Activated CD8-positive, alpha-beta memory T cell treated with anti-CD3 and anti-CD28 coated beads for 48 hours (primary cell): ENCODE measurements around the gene SPHK2.

Experiments
- DNase-seq, 3 experiments: peaks; one replicate each; pipeline ENCODE4 v3.0.0-alpha.2; 2020; ENCODE audit warnings: low read depth in 2 of 3, low spot score in 2 of 3

The SPHK2 gene

DNA sequence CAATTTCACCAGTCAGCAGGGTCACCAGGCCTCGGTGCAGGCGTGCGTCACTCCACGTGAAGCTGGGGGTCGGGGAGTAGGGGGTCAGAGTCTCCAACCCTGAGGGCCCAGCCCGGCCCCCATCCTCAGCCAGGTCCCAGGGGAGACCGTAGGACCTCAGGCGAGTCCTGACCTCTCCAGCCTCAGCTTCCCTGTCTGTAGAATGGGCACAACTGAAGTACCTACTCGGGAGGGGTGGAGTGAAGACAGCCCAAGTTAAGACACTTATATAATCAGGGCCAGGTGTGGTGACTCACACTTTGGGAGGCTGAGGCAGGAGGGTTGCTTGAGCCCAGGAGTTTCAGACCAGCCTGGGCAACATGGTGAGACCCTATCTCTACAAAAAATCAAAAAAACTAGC, 15.5 kb upstream of the SPHK2 start:
- DNase-seq = no peak

DNA sequence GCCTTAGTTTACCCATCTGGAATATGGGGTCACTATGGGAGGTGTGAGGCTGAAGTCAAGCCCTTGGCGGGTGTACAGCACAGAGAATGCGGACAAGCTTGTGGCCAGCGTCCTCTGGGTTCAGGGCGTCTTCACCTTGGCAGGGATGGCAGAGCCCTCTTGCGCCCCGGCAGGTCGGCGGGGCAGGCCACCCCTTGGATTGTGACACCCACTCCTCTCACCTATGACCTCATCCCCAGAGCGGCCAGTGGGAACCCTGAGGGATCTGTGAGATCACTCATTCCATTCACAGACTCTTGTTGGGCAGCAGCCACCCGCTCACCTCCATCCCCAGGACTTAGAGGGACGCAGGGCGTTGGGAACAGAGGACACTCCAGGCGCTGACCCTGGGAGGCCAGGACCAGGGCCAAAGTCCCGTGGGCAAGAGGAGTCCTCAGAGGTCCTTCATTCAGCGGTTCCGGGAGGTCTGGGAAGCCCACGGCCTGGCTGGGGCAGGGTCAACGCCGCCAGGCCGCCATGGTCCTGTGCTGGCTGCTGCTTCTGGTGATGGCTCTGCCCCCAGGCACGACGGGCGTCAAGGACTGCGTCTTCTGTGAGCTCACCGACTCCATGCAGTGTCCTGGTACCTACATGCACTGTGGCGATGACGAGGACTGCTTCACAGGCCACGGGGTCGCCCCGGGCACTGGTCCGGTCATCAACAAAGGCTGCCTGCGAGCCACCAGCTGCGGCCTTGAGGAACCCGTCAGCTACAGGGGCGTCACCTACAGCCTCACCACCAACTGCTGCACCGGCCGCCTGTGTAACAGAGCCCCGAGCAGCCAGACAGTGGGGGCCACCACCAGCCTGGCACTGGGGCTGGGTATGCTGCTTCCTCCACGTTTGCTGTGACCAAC, 12.6 kb upstream of the SPHK2 start, which contains the start of gene SPACA4:
TSS of gene SPACA4 (plus strand) at position 280 of the 896 bp plus-strand sequence. CDS start at position 517, 237 bp downstream.
- DNase-seq = no peak

DNA sequence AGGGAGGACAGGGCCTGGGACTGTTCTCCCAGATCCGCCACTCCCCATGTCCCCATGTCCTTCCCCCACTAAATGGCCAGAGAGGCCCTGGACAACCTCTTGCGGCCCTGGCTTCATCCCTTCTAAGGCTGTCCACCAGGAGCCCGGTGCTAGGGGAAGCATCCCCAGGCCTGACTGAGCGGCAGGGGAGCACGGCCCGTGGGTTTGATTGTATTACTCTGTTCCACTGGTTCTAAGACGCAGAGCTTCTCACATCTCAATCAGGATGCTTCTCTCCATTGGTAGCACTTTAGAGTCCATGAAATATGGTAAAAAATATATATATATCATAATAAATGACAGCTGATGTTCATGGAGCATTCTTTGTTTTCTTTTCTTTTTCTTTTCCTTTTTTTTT, 11.9 kb upstream of the SPHK2 start:
- no peak for DNase-seq

DNA sequence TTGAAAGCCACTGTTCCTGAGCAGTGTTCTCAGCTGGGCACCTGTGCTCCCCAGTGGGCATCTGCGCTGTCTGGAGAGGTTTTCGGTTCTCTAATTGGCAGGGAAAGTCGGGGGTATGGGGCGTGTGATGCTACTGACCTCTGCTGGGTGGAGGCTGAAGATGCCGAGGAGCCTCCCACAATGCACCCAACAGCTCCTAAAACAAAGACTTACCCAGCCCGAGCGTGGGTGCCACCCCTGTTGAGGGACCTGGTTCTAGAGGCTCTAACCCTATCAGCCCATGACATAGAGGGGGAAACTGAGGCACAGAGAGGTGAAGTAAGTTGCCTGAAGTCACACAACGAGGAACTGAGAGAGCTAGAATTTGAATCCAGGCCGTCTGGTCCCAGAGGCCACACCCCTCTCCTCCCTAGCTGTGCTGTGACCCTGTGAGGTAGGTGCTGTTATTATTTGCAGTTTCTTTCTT, 10.5 kb upstream of the SPHK2 start:
- no peak for DNase-seq

DNA sequence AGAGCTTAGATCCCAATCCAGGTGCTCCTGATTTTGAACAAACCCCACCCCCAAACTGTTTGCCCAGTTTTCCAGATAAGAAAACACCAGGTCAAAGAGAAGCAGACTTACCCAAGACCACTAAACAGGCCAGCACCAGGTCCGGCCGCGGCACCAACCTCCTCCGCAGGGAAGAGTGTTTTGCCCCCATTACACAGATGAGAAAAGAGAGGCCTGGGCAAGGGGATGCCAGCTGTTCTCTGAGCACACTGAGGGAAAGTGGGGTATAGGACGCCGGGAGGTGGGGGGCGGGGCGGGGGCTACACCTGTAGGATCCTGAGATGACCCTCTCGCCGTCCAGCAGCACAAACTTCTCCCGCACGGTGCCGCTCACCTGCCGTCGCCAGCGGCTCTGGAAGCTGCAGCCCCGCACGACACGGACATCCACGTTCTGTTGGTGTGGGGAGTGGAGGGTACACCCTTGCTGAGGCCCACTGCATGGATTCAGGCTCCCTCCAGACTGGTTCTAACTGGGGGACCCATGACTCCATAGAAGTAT, 9.7 kb upstream of the SPHK2 start:
- no peak for DNase-seq

DNA sequence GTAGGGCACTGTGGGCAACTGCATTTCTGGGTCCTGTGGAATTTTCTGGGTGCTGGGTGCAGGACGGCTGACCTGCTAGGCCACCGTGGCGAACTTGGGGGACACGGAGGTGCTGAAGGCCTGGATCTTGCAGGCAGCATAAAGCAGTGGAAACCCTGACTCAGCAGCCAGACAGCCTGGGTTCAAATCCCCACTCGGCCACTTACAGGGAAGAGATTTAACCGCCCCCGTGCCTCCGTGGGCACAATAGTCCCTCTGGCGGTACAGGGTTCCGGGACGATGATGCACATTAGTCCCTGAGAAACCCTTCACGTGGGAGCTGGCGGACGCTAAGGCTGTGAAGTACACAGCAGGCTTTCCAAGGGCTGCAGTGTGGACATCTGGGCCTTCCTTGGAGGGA, 7.4 kb upstream of the SPHK2 start:
- DNase-seq = no peak

DNA sequence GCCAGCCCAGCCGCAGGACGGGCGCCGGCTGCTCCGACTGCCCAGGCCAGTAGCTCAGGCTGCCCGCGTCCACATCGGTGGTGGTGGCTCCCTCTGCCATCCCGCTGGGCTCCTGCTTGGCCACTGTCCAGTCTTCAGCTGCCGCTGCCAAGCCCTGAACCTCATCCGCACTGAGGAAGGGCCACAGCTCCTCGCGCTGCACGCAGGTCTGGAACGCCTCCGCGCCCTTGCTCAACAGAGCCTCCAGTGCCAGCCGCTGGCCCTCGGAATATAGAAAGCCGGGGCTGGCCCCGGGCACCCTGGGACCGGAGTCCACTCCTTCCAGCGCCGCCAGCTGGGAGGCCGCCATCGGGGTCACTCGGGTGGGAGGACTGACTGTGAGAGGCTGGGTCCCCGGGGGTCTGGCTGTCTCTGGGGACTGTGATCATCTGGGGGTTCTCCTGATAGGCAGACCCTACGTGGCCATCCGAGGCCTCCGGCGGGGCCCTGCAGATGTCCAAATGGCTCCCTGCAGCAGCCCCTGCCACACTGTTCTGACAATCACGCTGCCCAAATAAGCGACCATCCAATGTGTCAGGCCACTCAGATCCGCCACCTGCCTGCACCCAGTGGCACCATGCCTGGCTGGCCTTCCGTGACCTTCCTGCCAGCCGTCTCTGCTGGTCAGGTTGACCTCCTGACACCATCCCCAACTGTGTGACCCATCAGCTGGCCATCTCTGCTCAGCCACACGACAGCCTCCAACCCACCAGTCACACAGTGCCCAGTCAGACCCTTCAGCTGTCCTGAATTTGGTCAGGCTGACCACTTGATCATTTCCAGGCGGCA, 6.1 kb upstream of the SPHK2 start:
- no peak for DNase-seq

DNA sequence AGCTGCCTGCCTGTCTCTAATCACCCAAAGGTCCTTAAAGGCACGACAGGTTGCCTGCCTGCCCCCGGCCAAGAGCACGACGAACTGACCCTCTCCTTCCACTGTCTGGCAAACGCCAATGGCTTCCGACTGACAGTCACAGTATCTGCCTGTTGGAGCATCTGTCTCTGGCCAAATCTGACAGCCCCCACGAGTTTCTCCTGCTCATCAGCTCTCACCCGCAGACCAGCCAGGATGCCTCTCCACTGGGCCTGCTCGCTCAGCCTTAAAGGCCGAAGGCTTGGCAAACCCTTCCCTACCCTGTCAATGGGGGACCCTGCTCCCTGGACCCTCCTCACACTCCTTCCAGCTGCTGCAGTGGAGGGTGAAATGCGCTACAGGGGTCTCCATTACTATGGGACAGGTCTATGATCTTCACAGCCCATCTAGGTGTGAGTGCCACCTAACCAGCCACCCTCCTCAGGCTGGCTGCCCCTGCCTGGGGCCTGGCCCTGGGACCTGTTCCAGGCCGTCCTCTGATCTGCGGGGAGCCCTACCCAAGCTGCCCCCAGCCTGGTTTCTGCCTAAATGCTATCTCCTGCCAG, 5.4 kb upstream of the SPHK2 start:
- DNase-seq = no peak

DNA sequence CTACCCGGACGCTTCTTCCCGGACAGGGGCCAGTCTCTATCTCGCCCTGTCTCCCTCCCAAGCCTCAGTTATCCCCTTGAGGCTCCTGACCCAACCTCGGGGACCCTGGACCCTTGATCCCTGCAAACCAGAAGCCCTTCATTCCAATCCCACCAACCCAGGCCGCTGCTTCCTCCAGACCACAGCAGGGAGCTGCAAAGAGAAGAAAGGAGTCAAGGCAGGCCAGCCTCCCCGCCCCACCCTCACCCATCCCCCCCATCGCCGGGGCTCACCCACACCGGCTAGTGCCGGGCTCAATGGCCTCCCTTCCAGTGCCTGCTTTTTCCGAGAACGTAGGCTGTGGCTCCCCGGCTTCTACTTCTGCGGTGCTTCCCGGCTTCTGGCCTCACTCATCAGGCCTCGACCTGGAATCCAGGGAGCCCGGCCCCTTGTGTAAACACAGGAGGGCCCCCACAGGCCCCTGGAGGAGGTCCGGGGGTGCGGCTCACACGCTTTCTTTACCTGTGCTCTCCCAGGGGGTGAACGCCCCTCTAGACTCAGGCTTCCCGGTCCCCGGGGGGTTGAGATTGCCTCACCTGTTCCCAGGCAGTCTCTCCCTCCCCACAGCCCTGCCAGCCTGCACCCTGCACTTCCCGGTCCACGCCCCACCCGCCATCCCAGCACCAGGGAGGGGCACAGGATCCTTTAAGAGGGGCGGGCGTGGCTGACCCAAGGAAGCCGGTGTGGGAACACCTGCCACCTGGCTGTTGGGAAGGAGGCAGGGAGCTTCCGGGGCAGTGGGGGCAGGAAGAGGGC, 4.7 kb upstream of the SPHK2 start, which contains the start of gene FAM83E:
TSS of gene FAM83E (minus strand) at position 641 of the 795 bp plus-strand sequence. CDS start 1,704 bp downstream, outside the sequence.
- no peak for DNase-seq

DNA sequence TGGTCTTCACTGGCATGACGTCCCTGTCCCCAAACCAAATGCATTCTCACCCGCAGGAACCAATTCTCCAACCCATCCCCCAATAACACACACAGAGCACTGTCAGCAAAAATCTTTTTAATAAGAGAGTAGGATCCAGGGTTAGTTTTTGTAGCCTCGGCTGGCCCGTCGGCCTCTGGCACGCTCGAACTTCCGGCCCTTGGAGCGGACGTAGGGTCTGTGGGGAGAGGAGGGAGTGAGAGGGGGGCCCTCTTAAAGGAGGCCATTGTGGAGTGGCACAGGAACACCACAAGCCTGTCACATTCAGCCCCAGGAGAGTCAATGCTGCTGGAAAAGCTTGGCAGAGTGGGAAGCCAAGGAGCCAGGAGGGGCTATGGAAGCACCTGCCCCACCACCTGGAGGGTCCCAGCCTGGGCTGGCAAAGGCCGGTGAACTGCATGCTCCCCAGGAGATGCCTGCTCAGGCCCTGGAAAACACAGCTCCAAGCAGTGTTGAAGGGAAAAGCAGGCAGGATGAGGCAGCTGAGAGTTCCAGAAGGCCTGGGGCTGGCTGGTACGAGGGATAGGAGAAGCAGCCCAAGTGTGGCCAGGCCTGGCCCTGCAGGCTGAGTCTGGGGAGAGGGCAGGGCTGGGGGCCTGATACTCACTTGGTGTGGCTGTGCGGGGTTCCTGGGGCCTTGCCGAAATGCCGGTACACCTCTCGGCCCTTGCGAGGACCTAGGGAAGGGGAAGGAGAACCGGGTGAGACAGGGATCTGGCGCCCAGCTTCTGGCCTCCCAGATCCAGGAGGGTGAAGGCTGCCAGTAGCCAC, 3.9 kb upstream of the SPHK2 start:
- no peak for DNase-seq

DNA sequence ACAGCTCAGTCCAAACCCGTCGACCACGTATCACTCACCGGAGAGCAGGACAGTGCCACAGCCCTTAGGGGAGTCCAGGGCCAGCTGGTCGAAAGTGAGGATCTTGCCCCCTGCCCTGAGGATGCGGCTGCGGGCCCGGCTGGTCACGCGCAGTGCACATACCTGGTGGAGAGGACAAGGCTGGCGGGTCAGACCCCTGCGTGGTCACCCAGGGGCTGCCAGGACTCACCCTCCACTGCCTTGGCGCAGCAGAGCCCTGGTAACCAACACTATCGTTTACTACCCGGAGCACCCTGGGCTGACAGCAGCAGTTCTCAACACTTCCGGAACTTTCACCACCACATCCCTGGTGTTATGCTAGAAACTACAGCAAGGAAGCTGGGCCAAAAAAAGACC, 3.3 kb upstream of the SPHK2 start:
- no peak for DNase-seq

DNA sequence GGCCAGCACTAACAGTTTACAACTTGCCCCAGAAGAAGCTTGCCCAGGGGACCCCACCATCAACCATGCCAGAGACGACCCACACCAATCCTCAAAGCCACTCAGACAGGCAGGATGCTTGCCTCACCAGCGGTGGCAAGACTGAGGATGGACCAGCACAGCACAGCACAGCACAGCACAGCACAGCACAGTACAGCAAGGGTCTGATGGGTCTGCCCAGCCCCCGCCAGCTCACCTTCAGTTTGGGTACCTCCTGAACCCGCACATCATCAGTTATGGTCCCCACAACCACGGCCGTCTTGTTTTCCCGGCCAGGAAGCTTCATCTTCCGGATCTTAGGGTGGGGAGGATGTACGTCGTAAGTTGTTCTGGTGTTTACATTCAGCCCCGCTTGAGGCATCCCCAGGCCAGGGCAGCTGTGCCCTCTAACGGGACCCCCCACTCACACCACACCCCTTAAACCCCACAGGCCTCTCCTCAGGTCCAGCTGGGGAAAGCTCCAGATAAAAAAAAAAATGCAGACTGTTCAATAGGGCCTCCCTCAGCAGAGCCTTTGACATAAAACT, 2.7 kb upstream of the SPHK2 start:
- no peak for DNase-seq

DNA sequence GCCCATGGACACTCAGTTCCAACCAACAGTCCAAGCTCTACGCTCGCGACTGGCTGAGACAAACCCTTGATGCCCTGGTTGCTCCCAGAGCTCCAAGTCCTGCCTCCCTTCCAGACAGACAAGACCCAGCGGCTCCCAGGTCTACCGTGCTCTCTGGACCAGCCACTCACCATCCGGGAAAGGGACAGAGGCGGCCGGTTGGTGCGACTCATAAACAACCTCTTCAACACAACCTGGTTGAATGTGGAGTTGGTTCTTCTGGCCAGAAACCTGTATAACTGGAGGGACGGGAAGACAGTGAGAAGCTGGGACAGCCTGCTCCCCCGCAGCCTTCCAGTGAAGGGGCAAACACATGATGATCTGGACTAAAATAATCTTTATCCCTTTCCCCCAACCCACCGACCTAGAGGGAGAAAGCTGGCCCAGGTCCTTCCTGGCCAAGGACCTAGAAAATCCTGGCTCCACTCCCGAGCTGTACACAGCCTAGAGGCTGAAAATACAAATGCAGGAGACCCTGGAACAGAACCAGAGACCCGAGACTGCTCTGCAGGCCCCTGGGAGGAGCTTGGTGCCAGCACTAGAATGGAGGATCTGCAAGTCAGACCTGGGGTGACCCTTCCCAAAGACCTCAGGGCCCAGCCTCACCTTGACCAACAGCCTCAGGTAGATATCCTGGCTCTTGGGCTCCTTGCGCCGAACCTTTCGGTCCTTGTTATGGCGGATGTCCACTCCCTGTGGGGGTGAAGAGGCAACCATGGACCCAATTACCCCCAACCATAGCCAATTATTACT, 2.0 kb upstream of the SPHK2 start:
- no peak for DNase-seq

DNA sequence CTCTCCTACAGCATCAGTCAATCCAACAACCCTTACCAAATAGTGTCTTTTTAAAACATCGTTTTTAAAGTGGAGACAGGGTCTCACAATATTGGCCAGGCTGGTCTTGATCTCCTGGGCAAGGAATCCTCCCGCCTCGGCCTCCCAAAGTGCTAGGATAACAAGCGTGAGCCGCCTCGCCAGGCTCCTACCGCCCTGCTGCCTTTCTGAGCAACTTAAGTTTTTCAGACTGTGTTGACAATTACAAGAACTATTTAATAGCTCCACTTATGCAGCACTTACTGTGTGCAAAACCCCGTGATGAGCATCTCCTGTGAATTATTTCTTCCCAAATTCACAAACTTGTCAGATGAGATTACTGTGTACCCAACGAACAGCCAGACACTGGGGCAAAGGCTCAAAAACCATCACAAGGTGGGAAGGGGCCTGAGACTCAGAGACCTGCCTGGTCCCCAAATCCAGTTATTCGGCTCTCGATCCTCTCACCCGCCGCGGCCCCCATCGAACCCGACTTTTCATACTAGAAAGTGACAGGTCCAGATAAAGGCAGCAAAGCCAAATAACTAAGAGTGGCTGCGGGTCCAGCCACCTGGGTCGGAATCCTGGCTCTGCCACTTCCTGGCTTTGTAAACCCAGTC, 909 bp upstream of the SPHK2 start:
- no peak for DNase-seq

DNA sequence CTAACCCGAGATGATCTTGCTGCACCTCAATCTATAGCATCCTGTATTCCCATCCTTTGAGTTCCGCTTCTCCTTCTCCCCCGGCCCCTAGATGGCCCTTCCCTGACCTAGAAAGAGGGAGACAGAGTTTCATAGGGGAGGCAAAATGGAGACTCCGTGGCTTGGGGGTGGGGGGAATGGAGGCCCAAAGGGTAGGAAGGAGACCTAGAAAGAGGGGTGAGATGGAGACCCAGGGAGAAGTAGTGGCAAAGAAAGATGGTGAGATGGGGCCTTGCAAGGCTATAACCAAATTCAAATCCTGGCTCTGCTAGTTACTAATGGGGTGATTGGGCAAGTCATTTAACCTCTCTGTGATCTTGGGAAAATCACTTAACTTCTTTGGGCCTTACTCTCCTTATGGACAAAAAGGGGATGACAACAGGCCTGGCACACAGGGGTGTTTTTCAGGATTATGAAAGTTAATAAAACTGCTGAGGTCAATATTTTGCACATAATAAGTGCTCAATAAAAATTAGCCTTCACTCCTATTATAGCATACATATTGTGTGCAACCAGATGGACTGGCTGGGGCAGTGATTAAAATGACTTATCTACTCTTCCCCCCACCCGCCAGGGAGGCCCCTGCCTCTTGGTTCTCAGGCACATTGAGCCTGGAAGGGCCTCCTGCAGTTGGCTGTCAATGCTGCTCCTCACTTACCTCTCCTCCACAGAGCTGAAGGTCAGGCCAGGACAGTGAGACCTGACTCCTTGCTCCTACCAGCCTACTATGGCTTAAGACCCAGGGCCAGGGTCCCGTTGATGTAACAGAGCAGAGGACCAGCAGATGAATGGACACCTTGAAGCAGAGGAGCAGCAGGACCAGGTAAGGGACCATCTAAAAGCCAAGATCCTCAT, 633 bp downstream of the SPHK2 start:
- no peak for DNase-seq

DNA sequence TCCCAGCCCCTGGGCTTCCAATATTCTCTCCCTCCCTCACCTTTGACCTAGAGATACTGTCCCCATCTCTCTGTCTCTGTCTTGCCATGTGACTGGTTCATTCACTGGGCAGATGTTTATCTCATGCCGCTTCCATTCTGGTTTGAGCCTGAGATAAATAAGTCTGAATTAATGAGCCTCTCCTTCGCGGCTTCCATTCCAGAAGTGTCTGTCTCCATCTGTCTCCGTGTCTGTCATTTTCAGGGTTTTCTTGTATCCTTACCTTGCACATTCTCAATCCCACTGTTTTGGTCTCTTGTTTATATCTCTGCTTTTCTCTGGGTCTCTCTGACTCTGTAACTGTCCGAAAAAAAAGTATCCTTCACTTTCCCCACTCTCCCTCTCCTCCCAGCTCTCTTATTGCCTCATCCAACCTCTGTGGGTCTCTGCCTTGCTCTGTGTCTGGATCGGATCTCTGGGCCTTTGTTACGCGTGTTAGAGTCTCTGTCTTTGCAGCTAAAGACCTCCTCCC, 4.3 kb downstream of the SPHK2 start:
- DNase-seq = no peak
